ENCODE data around the gene OR7C1.

The OR7C1 gene

GRCh38 chr19:14830702-14831101 is 4.3 kb downstream of the OR7C1 start:
- Histone ChIP-seq H3K23ac (ENCODE audit: low read depth, low read length, poor library complexity) (no peak overlapping the region), H3K4ac (ENCODE audit: low read length) (no peak overlapping the region), H3K27ac (replicated peaks; ENCODE audit: low read length) (no peak overlapping the region), H3K9me3 (replicated peaks in 1 of 2; ENCODE audit: control insufficient read depth in 2 of 2, insufficient read depth in 1 of 2, low read depth in 1 of 2, low read length in 2 of 2) (peaks cover 0 to 1% of the 10 kb centered on the region in 2 donors), H3K27me3 (ENCODE audit: control insufficient read depth in 3 of 3, insufficient read depth in 3 of 3, low read depth in 1 of 3, low read length in 3 of 3) (peaks cover 0 to 9% (median 0%) of the 10 kb centered on the region in 3 experiments), H3K18ac (ENCODE audit: low read length) (no peak overlapping the region), H3K4me3 (ENCODE audit: low read length in 2 of 2) (no peak overlapping the region), H3K4me1 (ENCODE audit: control insufficient read depth in 2 of 2, insufficient read depth in 1 of 2, low read depth in 1 of 2, low read length in 2 of 2) (no peaks in the 10 kb centered on the region), H3K79me1 (ENCODE audit: low read depth, low read length) (no peaks in the 10 kb centered on the region), H4K91ac (ENCODE audit: low read depth, low read length, poor library complexity) (no peak overlapping the region), H2AK5ac (ENCODE audit: low read depth, low read length) (no peak overlapping the region), H2BK12ac (ENCODE audit: low read length) (no peak overlapping the region), H3K9ac (ENCODE audit: low read depth, low read length, poor library complexity) (no peak overlapping the region), H2BK120ac (ENCODE audit: low read depth, low read length) (no peak overlapping the region), H4K8ac (ENCODE audit: low read depth, low read length) (no peak overlapping the region), H3K4me2 (ENCODE audit: insufficient read depth, low read length, poor library complexity, severe bottlenecking) (no peak overlapping the region), H2AFZ (ENCODE audit: low read length) (no peak overlapping the region), H3K36me3 (replicated peaks in 1 of 2; ENCODE audit: control insufficient read depth in 2 of 2, insufficient read depth in 2 of 2, low read length in 2 of 2) (no peaks in the 10 kb centered on the region), H2BK5ac (ENCODE audit: low read length) (no peak overlapping the region), H3K14ac (ENCODE audit: low read length) (no peak overlapping the region), H2BK15ac (ENCODE audit: low read length) (no peak overlapping the region)
- no CpG with 5 or more reads among the region's 4 CpGs for WGBS, 2 donors (ENCODE audit: extremely low coverage in 2 of 2, insufficient read length in 2 of 2, insufficient replicate concordance in 1 of 2)
- no peak for DNase-seq (ENCODE audit: low spot score)

- H3K4ac ChIP-seq (ENCODE audit: low read length), result no peak overlapping the region
Measured at GRCh38 chr19:14826006-14826405, 9.0 kb downstream of the OR7C1 start.

GRCh38 chr19:14821937-14822336 is 13.0 kb downstream of the OR7C1 start:
- no peak overlapping the region for H3K14ac ChIP-seq (ENCODE audit: low read length)
- no peak overlapping the region for H3K23ac ChIP-seq (ENCODE audit: low read depth, low read length, poor library complexity)
- H3K9me3 ChIP-seq (replicated peaks in 1 of 2; ENCODE audit: control insufficient read depth in 2 of 2, insufficient read depth in 1 of 2, low read depth in 1 of 2, low read length in 2 of 2), result peaks cover 0 to 3% of the 10 kb centered on the region in 2 donors
- H2AFZ ChIP-seq (ENCODE audit: low read length), result no peak overlapping the region
- no peak overlapping the region for H3K9ac ChIP-seq (ENCODE audit: low read depth, low read length, poor library complexity)
- no peak overlapping the region for H2BK15ac ChIP-seq (ENCODE audit: low read length)
- peaks cover 0 to 4% (median 0%) of the 10 kb centered on the region in 3 experiments for H3K27me3 ChIP-seq (ENCODE audit: control insufficient read depth in 3 of 3, insufficient read depth in 3 of 3, low read depth in 1 of 3, low read length in 3 of 3)
- no peak overlapping the region for H3K4ac ChIP-seq (ENCODE audit: low read length)
- no peak overlapping the region for H2BK120ac ChIP-seq (ENCODE audit: low read depth, low read length)
- no CpG with 5 or more reads among the region's 6 CpGs for whole genome bisulfite sequencing, 2 donors (ENCODE audit: extremely low coverage in 2 of 2, insufficient read length in 2 of 2, insufficient replicate concordance in 1 of 2)
- H4K91ac ChIP-seq (ENCODE audit: low read depth, low read length, poor library complexity), result no peak overlapping the region
- H2AK5ac ChIP-seq (ENCODE audit: low read depth, low read length), result no peak overlapping the region
- H3K27ac ChIP-seq (replicated peaks; ENCODE audit: low read length), result no peak overlapping the region
- no peak for DNase-seq (ENCODE audit: low spot score)
- H2BK12ac ChIP-seq (ENCODE audit: low read length), result no peak overlapping the region
- no peak overlapping the region for H3K4me3 ChIP-seq (ENCODE audit: low read length in 2 of 2)
- no peak overlapping the region for H3K18ac ChIP-seq (ENCODE audit: low read length)
- H3K4me2 ChIP-seq (ENCODE audit: insufficient read depth, low read length, poor library complexity, severe bottlenecking), result no peak overlapping the region
- H3K36me3 ChIP-seq (replicated peaks in 1 of 2; ENCODE audit: control insufficient read depth in 2 of 2, insufficient read depth in 2 of 2, low read length in 2 of 2), result no peaks in the 10 kb centered on the region
- H3K4me1 ChIP-seq (ENCODE audit: control insufficient read depth in 2 of 2, insufficient read depth in 1 of 2, low read depth in 1 of 2, low read length in 2 of 2), result no peaks in the 10 kb centered on the region
- H2BK5ac ChIP-seq (ENCODE audit: low read length), result no peak overlapping the region
- no peaks in the 10 kb centered on the region for H3K79me1 ChIP-seq (ENCODE audit: low read depth, low read length)
- H4K8ac ChIP-seq (ENCODE audit: low read depth, low read length), result no peak overlapping the region

More at GRCh38 chr19:14826006-14826405, 9.0 kb downstream of the OR7C1 start:
- H3K23ac ChIP-seq (ENCODE audit: low read depth, low read length, poor library complexity), result no peak overlapping the region
- H3K14ac ChIP-seq (ENCODE audit: low read length), result no peak overlapping the region
- H3K27me3 ChIP-seq (ENCODE audit: control insufficient read depth in 3 of 3, insufficient read depth in 3 of 3, low read depth in 1 of 3, low read length in 3 of 3), result peaks cover 0 to 12% (median 0%) of the 10 kb centered on the region in 3 experiments
- H4K91ac ChIP-seq (ENCODE audit: low read depth, low read length, poor library complexity), result no peak overlapping the region
- no peak overlapping the region for H2AFZ ChIP-seq (ENCODE audit: low read length)
- no peak overlapping the region for H2BK15ac ChIP-seq (ENCODE audit: low read length)
- no peak overlapping the region for H3K18ac ChIP-seq (ENCODE audit: low read length)
- no peak overlapping the region for H2BK120ac ChIP-seq (ENCODE audit: low read depth, low read length)
- H3K79me1 ChIP-seq (ENCODE audit: low read depth, low read length), result no peaks in the 10 kb centered on the region
- H3K4me1 ChIP-seq (ENCODE audit: control insufficient read depth in 2 of 2, insufficient read depth in 1 of 2, low read depth in 1 of 2, low read length in 2 of 2), result no peaks in the 10 kb centered on the region
- H3K9ac ChIP-seq (ENCODE audit: low read depth, low read length, poor library complexity), result no peak overlapping the region
- DNase-seq (ENCODE audit: low spot score), result no peak
- 100% methylated on average over 1 of the region's 2 CpGs; no CpG with 5 or more reads in 1 of the 2 donors for WGBS, 2 donors (ENCODE audit: extremely low coverage in 2 of 2, insufficient read length in 2 of 2, insufficient replicate concordance in 1 of 2)
- no peak overlapping the region for H2BK12ac ChIP-seq (ENCODE audit: low read length)
- H3K4me3 ChIP-seq (ENCODE audit: low read length in 2 of 2), result no peak overlapping the region
- no peak overlapping the region for H2BK5ac ChIP-seq (ENCODE audit: low read length)
- no peak overlapping the region for H3K4me2 ChIP-seq (ENCODE audit: insufficient read depth, low read length, poor library complexity, severe bottlenecking)
- H3K9me3 ChIP-seq (replicated peaks in 1 of 2; ENCODE audit: control insufficient read depth in 2 of 2, insufficient read depth in 1 of 2, low read depth in 1 of 2, low read length in 2 of 2), result peaks cover 0 to 5% of the 10 kb centered on the region in 2 donors
- no peak overlapping the region for H3K27ac ChIP-seq (replicated peaks; ENCODE audit: low read length)
- no peaks in the 10 kb centered on the region for H3K36me3 ChIP-seq (replicated peaks in 1 of 2; ENCODE audit: control insufficient read depth in 2 of 2, insufficient read depth in 2 of 2, low read length in 2 of 2)
- no peak overlapping the region for H4K8ac ChIP-seq (ENCODE audit: low read depth, low read length)
- H2AK5ac ChIP-seq (ENCODE audit: low read depth, low read length), result no peak overlapping the region

- WGBS, 2 donors (ENCODE audit: extremely low coverage in 2 of 2, insufficient read length in 2 of 2, insufficient replicate concordance in 1 of 2), result 100% methylated on average over 1 of the region's 8 CpGs; no CpG with 5 or more reads in 1 of the 2 donors
Measured at GRCh38 chr19:14818588-14818987, 16.4 kb downstream of the OR7C1 start.

More at GRCh38 chr19:14818588-14818987, 16.4 kb downstream of the OR7C1 start:
- H3K4me1 ChIP-seq (ENCODE audit: control insufficient read depth in 2 of 2, insufficient read depth in 1 of 2, low read depth in 1 of 2, low read length in 2 of 2), result no peaks in the 10 kb centered on the region
- H3K27me3 ChIP-seq (ENCODE audit: control insufficient read depth in 3 of 3, insufficient read depth in 3 of 3, low read depth in 1 of 3, low read length in 3 of 3), result peaks cover 0 to 4% (median 0%) of the 10 kb centered on the region in 3 experiments
- H2BK15ac ChIP-seq (ENCODE audit: low read length), result no peak overlapping the region
- no peak overlapping the region for H3K4ac ChIP-seq (ENCODE audit: low read length)
- no peak overlapping the region for H4K8ac ChIP-seq (ENCODE audit: low read depth, low read length)
- no peak for DNase-seq (ENCODE audit: low spot score)
- no peak overlapping the region for H2BK5ac ChIP-seq (ENCODE audit: low read length)
- H3K4me2 ChIP-seq (ENCODE audit: insufficient read depth, low read length, poor library complexity, severe bottlenecking), result no peak overlapping the region
- H3K9me3 ChIP-seq (replicated peaks in 1 of 2; ENCODE audit: control insufficient read depth in 2 of 2, insufficient read depth in 1 of 2, low read depth in 1 of 2, low read length in 2 of 2), result no peaks in the 10 kb centered on the region
- no peak overlapping the region for H2BK120ac ChIP-seq (ENCODE audit: low read depth, low read length)
- H3K18ac ChIP-seq (ENCODE audit: low read length), result no peak overlapping the region
- no peak overlapping the region for H3K14ac ChIP-seq (ENCODE audit: low read length)
- no peak overlapping the region for H3K23ac ChIP-seq (ENCODE audit: low read depth, low read length, poor library complexity)
- H3K4me3 ChIP-seq (ENCODE audit: low read length in 2 of 2), result no peak overlapping the region
- no peaks in the 10 kb centered on the region for H3K36me3 ChIP-seq (replicated peaks in 1 of 2; ENCODE audit: control insufficient read depth in 2 of 2, insufficient read depth in 2 of 2, low read length in 2 of 2)
- H4K91ac ChIP-seq (ENCODE audit: low read depth, low read length, poor library complexity), result no peak overlapping the region
- H2AK5ac ChIP-seq (ENCODE audit: low read depth, low read length), result no peak overlapping the region
- H3K79me1 ChIP-seq (ENCODE audit: low read depth, low read length), result no peaks in the 10 kb centered on the region
- no peak overlapping the region for H2AFZ ChIP-seq (ENCODE audit: low read length)
- no peak overlapping the region for H2BK12ac ChIP-seq (ENCODE audit: low read length)
- no peak overlapping the region for H3K9ac ChIP-seq (ENCODE audit: low read depth, low read length, poor library complexity)
- no peak overlapping the region for H3K27ac ChIP-seq (replicated peaks; ENCODE audit: low read length)
